GM21367 (cell line): ENCODE data around the gene FIZ1.

Experiments used
- ATAC-seq: cut with Tn5 transposase; IDR thresholded peaks from one replicate; pipeline ENCODE4 v1.9.1; 2021; ENCODE audit not compliant: unreplicated experiment

Gene FIZ1, protein sequence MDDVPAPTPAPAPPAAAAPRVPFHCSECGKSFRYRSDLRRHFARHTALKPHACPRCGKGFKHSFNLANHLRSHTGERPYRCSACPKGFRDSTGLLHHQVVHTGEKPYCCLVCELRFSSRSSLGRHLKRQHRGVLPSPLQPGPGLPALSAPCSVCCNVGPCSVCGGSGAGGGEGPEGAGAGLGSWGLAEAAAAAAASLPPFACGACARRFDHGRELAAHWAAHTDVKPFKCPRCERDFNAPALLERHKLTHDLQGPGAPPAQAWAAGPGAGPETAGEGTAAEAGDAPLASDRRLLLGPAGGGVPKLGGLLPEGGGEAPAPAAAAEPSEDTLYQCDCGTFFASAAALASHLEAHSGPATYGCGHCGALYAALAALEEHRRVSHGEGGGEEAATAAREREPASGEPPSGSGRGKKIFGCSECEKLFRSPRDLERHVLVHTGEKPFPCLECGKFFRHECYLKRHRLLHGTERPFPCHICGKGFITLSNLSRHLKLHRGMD

DNA sequence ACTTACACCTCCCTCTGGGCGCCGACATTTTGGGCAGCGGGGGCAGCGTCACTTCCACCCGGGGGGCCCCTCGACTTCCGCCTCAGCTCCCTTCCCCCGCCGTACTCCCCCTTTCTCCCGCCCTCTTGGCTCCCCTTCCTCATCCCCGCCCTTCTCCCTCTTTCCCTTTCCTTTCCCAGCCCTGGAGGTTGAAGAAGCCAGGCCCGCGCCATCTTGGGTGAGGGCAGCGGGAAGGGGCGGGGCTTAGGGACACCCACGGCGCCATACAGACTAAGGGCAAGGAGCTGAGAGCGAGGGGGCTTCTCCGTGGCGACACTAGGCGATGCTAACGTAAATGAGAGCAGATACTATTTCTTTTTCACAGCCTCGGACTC lies at the start of gene FIZ1:
FIZ1 (minus strand) TSS at position 50 of the 374 bp plus-strand sequence. CDS start 1,652 bp downstream, outside the sequence.
- ATAC-seq, result peak; percentile 36

DNA sequence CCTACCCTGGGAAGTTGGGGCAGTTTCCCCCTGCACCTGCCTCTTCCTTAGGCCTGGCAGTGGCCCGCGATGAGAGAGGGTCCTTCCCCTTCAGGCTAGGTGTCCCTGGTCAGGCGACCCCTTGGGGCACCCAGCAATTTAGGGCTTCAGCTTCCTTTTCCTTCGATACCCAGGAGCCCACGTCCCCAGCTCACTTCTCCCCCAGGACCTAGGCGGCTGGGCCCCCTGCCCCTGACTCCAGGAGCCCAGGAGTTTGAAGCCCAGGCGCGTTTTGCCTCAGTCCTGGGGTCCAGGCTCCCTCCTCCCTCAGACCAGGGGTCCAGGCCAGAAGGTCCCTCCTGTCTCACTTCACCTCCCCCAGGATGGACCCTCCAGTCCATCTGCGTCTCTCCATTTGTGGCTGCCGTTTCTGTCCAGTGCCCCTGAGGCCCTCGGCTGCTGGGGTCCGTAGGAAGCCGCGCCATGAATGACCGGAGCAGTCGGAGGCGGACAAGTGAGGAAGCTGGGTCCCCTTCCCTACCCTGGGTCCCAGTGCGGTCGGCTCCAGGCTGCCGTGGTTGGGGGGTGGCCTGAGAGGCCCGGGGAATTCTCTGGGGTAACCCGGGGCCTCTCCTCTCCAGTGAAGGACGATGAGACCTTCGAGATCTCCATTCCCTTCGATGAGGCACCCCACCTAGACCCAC lies 49.4 kb upstream of the FIZ1 start:
- no peak for ATAC-seq

DNA sequence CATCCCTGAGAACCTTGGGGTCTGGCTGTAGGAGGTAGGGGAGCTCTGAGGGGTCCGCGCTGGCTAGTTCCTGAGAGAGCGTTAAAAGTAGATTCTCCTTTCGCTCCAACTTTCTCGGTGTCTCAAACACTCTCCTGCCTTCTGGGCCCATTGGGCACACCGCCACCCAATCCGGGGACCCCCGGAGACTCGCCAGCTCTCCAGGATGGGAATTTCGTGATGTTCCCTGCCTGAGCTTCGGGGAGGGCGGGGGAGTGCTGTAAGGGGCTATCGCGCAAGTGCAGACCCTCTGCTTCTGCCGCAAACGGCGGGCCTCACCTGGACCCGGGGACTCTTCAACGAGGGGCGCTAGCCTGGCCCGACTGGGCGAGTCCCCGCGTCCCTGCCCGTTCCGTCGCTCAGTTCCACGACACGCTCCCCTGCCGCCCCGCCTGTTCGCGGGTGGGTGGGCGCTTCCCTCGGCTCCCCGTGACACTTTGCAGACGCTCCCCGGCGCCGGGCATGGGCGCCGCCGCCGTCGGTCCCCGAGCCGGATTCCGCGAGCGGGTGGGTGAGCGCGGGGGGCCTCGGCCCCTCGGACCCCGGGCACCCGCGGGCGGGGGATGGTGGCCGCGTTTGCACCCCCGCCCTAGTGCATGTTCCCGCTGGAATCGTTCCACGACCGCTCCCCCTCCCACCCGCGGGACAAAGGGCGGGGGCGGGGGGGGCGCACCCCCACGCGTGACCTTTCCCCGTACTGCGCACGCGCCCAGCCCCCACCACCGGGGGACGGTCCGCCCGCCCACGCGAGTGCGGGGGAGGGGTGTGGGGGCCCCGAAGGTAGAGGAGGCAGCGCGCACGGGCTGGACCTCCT lies 48.6 kb upstream of the FIZ1 start, which contains the start of gene CCDC106:
CCDC106 (plus strand) TSS at position 481 of the 853 bp plus-strand sequence. CDS start 835 bp downstream, outside the sequence.
- peak; percentile 28 for ATAC-seq

DNA sequence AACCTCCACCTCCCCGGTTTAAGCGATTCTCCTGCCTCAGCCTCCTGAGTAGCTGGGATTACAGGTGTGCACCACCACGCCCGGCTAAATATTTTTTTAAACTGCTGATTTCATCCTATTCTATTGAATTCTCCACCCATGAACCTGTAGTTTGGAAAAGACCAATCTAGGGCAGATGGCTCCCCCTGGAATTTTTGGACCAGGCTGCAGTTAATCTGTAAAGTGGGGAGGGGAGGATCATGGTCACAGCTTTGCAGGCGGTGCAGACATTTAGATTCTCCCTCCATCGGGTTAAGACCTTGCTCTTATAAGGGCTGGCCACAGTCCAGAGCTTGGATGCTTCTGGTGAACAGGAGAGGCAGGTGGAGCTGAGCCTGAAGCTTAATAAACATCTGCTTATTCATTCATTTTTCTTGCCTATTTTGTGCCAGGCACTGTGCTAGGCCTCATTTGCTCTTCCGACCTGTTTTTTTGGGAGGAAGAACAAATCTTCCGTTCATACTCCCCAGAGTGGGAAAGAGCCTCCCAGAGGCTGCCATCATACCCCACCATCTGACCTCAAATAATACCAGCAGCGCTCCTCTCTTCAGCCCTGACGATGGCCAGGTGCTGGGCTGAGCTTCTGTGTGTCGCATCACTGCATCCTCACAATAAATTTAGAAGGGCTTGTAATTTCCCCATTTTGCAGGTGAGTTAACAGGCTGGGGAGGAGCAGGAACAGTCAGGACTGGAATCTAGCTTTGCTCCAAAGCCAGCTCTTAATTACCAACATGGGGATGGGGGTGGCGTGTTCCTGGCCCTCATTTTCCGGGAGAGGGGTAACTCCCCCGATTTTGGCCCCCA lies 47.8 kb upstream of the FIZ1 start:
- no peak for ATAC-seq

GRCh38 chr19:55645512-55645881 lies 46.2 kb upstream of the FIZ1 start:
- ATAC-seq, result no peak

DNA sequence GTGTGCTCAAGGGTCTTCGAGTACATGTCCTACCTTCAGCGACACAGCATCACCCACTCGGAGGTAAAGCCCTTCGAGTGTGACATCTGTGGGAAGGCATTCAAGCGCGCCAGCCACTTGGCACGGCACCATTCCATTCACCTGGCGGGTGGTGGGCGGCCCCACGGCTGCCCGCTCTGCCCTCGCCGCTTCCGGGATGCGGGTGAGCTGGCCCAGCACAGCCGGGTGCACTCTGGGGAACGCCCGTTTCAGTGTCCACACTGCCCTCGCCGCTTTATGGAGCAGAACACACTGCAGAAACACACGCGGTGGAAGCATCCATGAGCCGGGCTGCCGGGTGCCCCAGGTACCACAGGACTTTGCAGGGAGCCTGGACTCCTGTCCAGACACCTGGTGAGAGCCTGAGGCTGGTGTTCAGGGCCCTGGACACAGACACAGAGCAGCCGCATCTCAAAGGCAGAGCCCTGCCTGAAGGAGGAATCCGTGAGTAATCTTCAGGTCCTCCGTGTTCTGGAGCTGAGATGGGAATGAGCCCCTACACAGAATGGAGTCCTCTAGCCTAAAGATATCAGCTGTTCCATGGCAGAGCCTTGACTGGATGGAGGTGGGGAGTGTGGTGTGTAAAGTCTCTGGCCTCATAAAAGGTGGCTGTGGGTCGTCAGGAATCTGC lies 45.7 kb upstream of the FIZ1 start:
- ATAC-seq, result no peak

- ATAC-seq, result no peak
Measured at GRCh38 chr19:55644191-55644833, 45.0 kb upstream of the FIZ1 start.

DNA sequence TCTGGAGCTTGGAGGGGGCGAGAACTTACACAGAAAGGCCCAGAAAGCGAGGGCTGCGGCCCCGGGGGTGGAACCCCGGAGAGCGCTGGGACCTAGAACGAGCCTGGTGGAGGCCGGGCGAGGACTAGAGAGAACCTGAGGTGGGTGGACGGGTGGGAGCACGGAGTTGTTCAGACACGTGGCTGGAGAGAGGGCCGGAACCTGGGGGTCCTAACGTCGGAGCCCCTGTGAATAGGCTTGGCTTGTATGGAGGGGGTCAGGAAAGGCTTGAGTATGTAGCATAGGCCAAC lies 44.5 kb upstream of the FIZ1 start:
- no peak for ATAC-seq

DNA sequence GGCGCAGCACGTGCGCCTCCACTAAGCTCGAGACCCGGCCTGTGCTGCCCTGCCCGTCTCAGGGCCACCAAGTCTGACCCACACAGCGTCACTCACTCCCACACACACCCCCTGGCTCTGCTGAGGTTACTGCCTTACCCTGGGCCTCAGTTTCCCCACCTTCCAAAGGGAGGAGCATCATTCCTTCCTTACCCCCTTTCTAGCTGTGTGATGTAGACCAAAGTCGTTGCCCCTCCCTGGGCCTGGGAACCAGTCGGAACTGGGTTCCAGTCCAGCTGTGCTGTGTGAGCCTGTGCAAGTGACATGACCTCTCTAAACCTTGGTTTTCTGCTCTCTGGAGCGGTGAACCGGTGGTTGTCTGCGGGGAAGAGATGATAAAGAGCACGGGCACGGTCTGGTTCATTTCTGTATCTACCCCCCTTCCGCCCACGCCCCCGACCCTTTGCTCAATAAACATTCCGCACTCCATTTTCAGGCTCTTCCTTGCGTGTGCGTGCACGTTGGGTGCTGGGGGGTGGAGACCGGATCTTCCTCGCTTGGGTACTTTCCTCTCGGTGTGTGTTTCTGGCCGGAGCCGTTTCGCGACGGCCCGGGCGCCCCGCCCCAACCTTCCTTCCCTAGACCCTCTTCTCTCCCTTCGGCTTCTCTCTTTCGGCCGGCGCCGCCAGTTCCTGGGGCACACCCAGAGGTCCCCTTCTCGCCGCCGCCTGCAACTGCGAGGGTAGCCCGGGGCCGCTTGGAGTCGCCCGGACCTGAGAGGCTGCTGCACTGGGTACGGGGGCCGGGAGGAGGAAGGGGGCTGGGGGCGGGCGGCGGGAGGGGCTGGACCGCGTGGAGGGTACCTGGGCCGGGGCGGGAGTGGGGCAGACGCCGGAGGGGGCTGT lies 43.9 kb upstream of the FIZ1 start, which contains the start of gene ZNF581:
ZNF581 (plus strand) TSS at position 647 of the 884 bp plus-strand sequence. CDS start 923 bp downstream, outside the sequence.
- ATAC-seq, result no peak

DNA sequence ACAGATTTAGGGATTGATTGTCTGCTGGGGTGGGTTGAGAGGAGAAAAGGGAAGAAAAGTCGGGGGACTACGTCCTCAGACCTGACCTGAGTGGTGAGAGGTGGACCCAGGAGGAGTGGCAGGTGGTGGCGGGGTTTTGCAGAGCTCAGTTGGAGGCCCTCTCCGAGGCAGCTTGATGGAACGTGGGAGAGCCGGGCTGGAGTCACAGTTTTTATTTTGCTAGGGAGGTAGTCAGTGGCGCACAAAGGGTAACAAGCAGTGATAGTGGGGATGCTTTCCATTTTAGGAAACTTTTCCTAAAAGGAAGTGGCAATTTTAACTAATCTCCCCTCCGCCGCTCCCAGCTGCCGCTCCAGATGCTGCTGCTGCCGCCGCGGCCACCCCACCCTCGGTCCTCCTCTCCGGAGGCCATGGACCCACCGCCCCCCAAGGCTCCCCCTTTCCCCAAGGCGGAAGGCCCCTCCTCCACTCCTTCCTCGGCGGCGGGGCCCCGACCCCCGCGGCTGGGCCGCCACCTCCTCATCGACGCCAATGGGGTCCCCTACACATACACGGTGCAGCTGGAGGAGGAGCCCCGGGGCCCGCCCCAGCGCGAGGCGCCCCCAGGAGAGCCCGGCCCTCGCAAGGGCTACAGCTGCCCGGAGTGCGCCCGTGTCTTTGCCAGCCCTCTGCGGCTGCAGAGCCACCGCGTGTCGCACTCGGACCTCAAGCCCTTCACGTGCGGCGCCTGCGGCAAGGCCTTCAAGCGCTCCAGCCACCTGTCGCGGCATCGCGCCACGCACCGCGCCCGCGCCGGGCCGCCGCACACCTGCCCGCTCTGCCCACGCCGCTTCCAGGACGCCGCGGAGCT lies 43.1 kb upstream of the FIZ1 start:
- no peak for ATAC-seq

DNA sequence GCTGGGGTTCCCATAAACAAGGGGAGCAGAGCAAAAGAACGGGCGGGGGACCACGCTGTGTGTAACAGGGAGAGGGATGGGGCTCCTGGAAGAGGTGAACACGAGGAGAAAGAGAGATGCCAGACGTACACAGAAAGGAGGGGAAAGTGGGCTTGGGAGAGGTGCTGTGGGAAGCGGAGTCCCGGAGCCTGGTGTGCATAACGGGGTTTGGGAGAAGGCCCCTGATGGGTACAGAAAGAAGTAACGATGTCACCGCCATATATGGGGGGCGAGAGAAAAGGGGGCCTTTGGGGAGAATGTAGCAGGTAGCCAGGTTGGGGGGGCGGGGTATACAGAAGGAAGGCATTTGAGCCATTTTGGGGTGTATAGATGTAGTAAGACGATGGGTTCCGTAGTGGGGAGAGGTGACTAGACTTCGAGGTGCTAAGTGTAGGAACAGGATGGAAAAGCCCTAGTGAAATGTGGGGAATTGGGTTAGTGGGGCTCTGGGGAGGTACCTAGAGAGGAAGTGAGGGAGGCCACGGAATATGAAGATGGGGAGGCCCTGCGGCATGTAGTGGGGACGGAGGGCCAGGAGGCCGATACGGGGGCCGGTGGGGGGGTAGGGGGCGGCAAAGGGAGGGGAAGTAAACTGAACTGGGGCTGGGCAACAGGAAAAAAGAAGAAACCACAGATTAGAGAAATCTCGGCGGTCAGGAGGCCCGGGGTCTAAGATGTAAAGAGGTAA lies 42.3 kb upstream of the FIZ1 start:
- ATAC-seq, result no peak

GRCh38 chr19:55640577-55641425 lies 41.5 kb upstream of the FIZ1 start, which contains the start of gene ZNF580:
Gene ZNF580, plus strand, starts transcription at chr19:55641002. Its CDS starts 1,507 bp downstream, at chr19:55642509.
- no peak for ATAC-seq

- no peak for ATAC-seq
Measured at GRCh38 chr19:55640043-55640576, 40.8 kb upstream of the FIZ1 start.

DNA sequence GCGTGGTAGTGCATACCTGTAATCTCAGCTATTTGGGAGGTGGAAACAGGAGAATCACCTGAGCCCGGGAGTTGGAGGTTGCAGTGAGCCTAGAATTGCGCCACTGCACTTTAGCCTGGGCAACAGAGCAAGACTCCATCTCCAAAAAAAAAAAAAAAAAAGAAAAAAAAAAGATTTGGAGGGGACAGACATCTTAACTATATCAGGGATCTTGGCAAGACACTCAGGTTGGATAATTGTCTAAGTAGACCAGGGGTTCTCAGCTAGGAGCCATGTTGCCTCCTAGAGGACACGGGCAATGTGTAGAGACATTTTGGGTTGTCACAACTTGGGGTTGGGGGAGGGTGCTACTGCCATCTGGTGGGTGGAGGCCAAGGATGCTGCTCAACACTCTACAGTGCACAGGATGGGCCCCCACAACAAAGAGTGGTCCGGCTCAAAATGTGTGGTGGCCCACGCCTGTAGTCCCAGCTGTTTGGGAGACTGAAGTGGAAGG lies 39.6 kb upstream of the FIZ1 start:
- no peak for ATAC-seq

DNA sequence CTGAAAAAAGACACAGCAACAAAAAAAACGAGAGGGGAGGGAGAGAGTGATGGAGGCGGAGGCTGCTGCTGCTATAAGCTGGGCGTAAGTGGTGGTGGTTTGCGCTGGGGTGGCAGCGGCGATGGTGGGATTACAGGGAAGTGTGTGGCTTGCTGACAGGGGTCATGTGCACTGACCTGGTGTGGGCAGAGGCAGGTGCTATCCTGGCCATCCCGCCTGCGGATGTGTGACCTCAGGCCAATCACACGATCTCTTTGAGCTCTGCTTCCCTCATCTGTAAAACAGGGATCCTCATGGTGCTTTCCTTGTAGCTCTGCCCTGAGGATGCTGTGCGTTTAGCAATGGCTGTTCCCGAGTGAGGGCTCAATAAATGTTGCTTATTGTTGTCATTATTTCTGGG lies 38.2 kb upstream of the FIZ1 start:
- ATAC-seq, result no peak
